Keratinocyte (primary cell): ENCODE data around the gene PLCXD1. TPM values are rescaled to one million over a fixed set of nuclear protein-coding genes. Genes with fewer than 3 reads are reported as not detected.

Experiments
- DNase-seq: peaks from one replicate; pipeline ENCODE4 v3.0.0-alpha.2; 2011; ENCODE audit warnings: low read depth, missing footprints, low spot score
- FAIRE-seq: peaks from 2 replicates; lab custom pipeline; 2011; peaks lifted over from hg19 to GRCh38; lab: Jason Lieb, UNC
- H2AFZ ChIP-seq: 2 replicates; pipeline ENCODE4 v1.6.0; 2012; ENCODE audit warnings: low read length, control low read depth, inconsistent platforms; ENCODE audit not compliant: control insufficient read depth
- H3K27ac ChIP-seq: 2 replicates; pipeline ENCODE4 v1.5.1; 2011; ENCODE audit warnings: low read length; ENCODE audit not compliant: control insufficient read depth, insufficient read depth
- H3K27me3 ChIP-seq: 3 replicates; pipeline ENCODE4 v1.6.0; 2011; ENCODE audit warnings: low read length; ENCODE audit not compliant: control insufficient read depth, insufficient read depth; ENCODE audit errors: extremely low read depth
- H3K36me3 ChIP-seq, 2 experiments: 2 replicates in 1 of 2; 3 replicates in 1 of 2; pipeline ENCODE4 v1.5.1; 2011; ENCODE audit warnings: low read length in 2 of 2, mild to moderate bottlenecking in 1 of 2; ENCODE audit not compliant: control insufficient read depth in 2 of 2, insufficient read depth in 2 of 2; ENCODE audit errors: extremely low read depth in 1 of 2
- H3K4me1 ChIP-seq: 3 replicates; pipeline ENCODE4 v1.5.1; 2011; ENCODE audit warnings: low read length; ENCODE audit not compliant: control insufficient read depth, insufficient read depth; ENCODE audit errors: extremely low read depth
- H3K4me2 ChIP-seq: 3 replicates; pipeline ENCODE4 v1.6.0; 2011; ENCODE audit warnings: low read depth, low read length; ENCODE audit not compliant: control insufficient read depth, insufficient read depth; ENCODE audit errors: extremely low read depth
- H3K4me3 ChIP-seq, 3 experiments: fragments of 200-600 bp in 1 of 3; sonication (generic) in 1 of 3; 2 replicates in 2 of 3; 3 replicates in 1 of 3; pipeline ENCODE4 v1.5.1; 2011 to 2016; ENCODE audit warnings: low read length in 3 of 3, mild to moderate bottlenecking in 3 of 3, control low read depth in 2 of 3, inconsistent platforms in 1 of 3, low read depth in 1 of 3, mixed read lengths in 1 of 3, mixed run types in 1 of 3, moderate library complexity in 1 of 3; ENCODE audit not compliant: control insufficient read depth in 2 of 3, insufficient read depth in 2 of 3; ENCODE audit errors: extremely low read depth in 1 of 3
- H3K79me2 ChIP-seq: 2 replicates; pipeline ENCODE4 v1.6.0; 2012; ENCODE audit warnings: low read length; ENCODE audit not compliant: control insufficient read depth, insufficient read depth
- H3K9ac ChIP-seq: 3 replicates; pipeline ENCODE4 v1.6.0; 2011; ENCODE audit warnings: low read length; ENCODE audit not compliant: control insufficient read depth, insufficient read depth; ENCODE audit errors: extremely low read depth
- H3K9me1 ChIP-seq: 3 replicates; pipeline ENCODE4 v1.6.0; 2011; ENCODE audit warnings: low read length; ENCODE audit not compliant: control insufficient read depth, insufficient read depth; ENCODE audit errors: extremely low read depth
- H3K9me3 ChIP-seq: 2 replicates; pipeline ENCODE4 v1.5.1; 2012; ENCODE audit warnings: low read depth, low read length; ENCODE audit not compliant: control insufficient read depth
- H4K20me1 ChIP-seq: 3 replicates; pipeline ENCODE4 v1.6.0; 2011; ENCODE audit warnings: low read length; ENCODE audit not compliant: control insufficient read depth, insufficient read depth; ENCODE audit errors: extremely low read depth
- CTCF ChIP-seq, 3 experiments: IDR thresholded peaks in 1 of 3; conservative IDR thresholded peaks in 1 of 3; optimal IDR thresholded peaks in 1 of 3; 2 replicates in 2 of 3; 3 replicates in 1 of 3; pipeline versions ENCODE3 to v1.5.1; 2011; ENCODE audit warnings: low read length in 3 of 3, mild to moderate bottlenecking in 3 of 3, moderate library complexity in 2 of 3, control low read depth in 1 of 3, inconsistent platforms in 1 of 3; ENCODE audit not compliant: insufficient read depth in 2 of 3; ENCODE audit errors: extremely low read depth in 1 of 3
- EZH2 ChIP-seq: IDR thresholded peaks from one replicate; pipeline ENCODE4 v1.6.1; 2012; ENCODE audit warnings: inconsistent platforms, mild to moderate bottlenecking, low read length, moderate library complexity
- dilution Hi-C: fragments of 300-500 bp; cut with MboI; formaldehyde crosslinking; loops from one replicate; pipeline ENCODE4 v1.7.0; 2020; ENCODE audit warnings: low sequenced_read_pairs; ENCODE audit not compliant: extremely low pct_ligation_motif_present
- polyA plus RNA-seq, 5 experiments: library from polyadenylated mRNA; depleted of rRNA in 3 of 5; stranded (reverse) in 3 of 5; stranded (forward) in 1 of 5; unstranded in 1 of 5; fragments of >200 nt; gene quantifications; 1 replicate in 1 of 5; 2 replicates in 3 of 5; 3 replicates in 1 of 5; pipeline versions ENCODE4 v1.2.1 to v1.2.3, GENCODE V29; 2011 to 2012; ENCODE audit warnings: missing spikeins in 2 of 5, low read depth in 1 of 5, low replicate concordance in 1 of 5

Gene PLCXD1
- polyA plus RNA-seq, 1 donor (not counting 4 experiments of a cell fraction or from before 2014, with no cell fraction given), result 6.3 TPM

- H4K20me1 ChIP-seq, result no peaks in the 10 kb centered on the region
- dilution Hi-C loops, result no loop called here
- H3K4me1 ChIP-seq, result no peaks in the 10 kb centered on the region
- DNase-seq (no peak), FAIRE-seq (no peak)
- H3K27me3 ChIP-seq, result no peaks in the 10 kb centered on the region
- no peak overlapping the region for H3K27ac ChIP-seq
- H3K9me3 ChIP-seq, result peaks cover 5% of the 10 kb centered on the region
- no peak overlapping the region for H3K9ac ChIP-seq
- H3K4me2 ChIP-seq, result no peak overlapping the region
- no peak overlapping the region for H2AFZ ChIP-seq
- H3K36me3 ChIP-seq, result no peaks in the 10 kb centered on the region
- H3K4me3 ChIP-seq, result no peak overlapping the region
- TF ChIP-seq EZH2 (no peak), CTCF (optimal IDR thresholded peaks at IDR 0.05 in 1 of 3, IDR thresholded peaks at IDR 0.05 in 1 of 3, conservative IDR thresholded peaks at IDR 0.05 in 1 of 3; ENCODE audit: extremely low read depth in 1 of 3, insufficient read depth in 2 of 3, low read length in 3 of 3) (no peak)
- no peaks in the 10 kb centered on the region for H3K79me2 ChIP-seq
- no peaks in the 10 kb centered on the region for H3K9me1 ChIP-seq
These were observed 27.5 kb upstream of the PLCXD1 start for GRCh38 chrX:253451-254297.

- dilution Hi-C loops, result no loop called here
- Histone ChIP-seq H3K9me3 (peaks cover 6% of the 10 kb centered on the region), H3K9ac (no peak overlapping the region), H3K27me3 (no peaks in the 10 kb centered on the region), H3K4me3 (no peak overlapping the region), H4K20me1 (no peaks in the 10 kb centered on the region), H3K36me3 (no peaks in the 10 kb centered on the region), H3K4me1 (no peaks in the 10 kb centered on the region), H2AFZ (no peak overlapping the region), H3K27ac (no peak overlapping the region), H3K9me1 (no peaks in the 10 kb centered on the region), H3K4me2 (no peak overlapping the region), H3K79me2 (no peaks in the 10 kb centered on the region)
- FAIRE-seq (no peak), DNase-seq (no peak)
- TF ChIP-seq EZH2 (no peak), CTCF (optimal IDR thresholded peaks at IDR 0.05 in 1 of 3, IDR thresholded peaks at IDR 0.05 in 1 of 3, conservative IDR thresholded peaks at IDR 0.05 in 1 of 3; ENCODE audit: extremely low read depth in 1 of 3, insufficient read depth in 2 of 3, low read length in 3 of 3) (no peak)
These were observed 26.5 kb upstream of the PLCXD1 start for GRCh38 chrX:254630-255215.
